ENCODE measurements around the gene TFAP2A. TPM values are rescaled to one million over a fixed set of nuclear protein-coding genes. Genes with fewer than 3 reads are reported as not detected.

Gene TFAP2A
- total and polyA plus RNA-seq, 10 of the 15 experiments (the other 5 are each of a cell fraction or from before 2014, with no cell fraction given), result 0.05 to 0.46 (median 0.17) TPM; not detected in 4

DNA sequence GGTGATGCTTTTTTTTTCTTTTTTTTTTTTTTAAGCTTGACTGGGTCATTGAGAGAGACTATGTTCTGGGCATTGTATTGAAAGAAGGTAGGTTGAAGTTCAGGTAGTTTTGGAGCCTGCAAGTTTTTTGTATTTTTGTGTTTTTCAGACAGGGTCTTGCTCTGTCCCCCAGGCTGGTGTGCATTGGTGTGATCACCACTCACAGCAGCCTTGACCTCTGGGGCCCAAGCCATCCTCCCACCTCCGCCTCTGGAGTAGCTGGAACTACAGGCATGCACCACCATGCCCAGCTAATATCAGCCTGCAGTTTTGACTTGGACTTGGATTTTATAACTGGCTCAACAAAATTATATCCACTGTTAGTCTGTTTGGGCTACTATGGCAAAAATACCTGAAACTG, 31.7 kb upstream of the TFAP2A start:
- no peak overlapping the region for H3K4me2 ChIP-seq (ENCODE audit: control insufficient read depth, insufficient read depth)
- ATAC-seq, result no peak
- DNase-seq (ENCODE audit: low read depth, low spot score), result no peak
- H3K9ac ChIP-seq (ENCODE audit: control insufficient read depth, insufficient read depth, low read length), result no peak overlapping the region
- no peaks in the 10 kb centered on the region for H3K79me2 ChIP-seq (ENCODE audit: control insufficient read depth, insufficient read depth, low read length)
- H3K4me1 ChIP-seq (ENCODE audit: control insufficient read depth, insufficient read depth, low read length), result no peaks in the 10 kb centered on the region
- ChIA-PET SMC1A (ENCODE audit: uncharacterized antibody, unreplicated experiment) (interaction anchor here (2.5 kb wide), 1 partner anchor 11 kb away, joined by 9 read pairs; no protein-coding TSS in a partner anchor), POLR2A (interaction anchor here (0.6 kb wide), 1 partner anchor 938 kb away, joined by 3 read pairs; no protein-coding TSS in a partner anchor), CTCF (interaction anchor here (0.9 to 1.3 kb wide), 4 partner anchors 9 to 32 kb away, joined by 3 to 4 read pairs (median 4); no protein-coding TSS in a partner anchor), RAD21 (ENCODE audit: unreplicated experiment) (interaction anchor here (1.2 to 1.7 kb wide), 2 partner anchors 13 to 19 kb away, joined by 3 to 7 read pairs; no protein-coding TSS in a partner anchor)
- H3K4me3 ChIP-seq, result no peak overlapping the region
- no peak overlapping the region for H3K27ac ChIP-seq (ENCODE audit: control insufficient read depth, insufficient read depth)
- no peaks in the 10 kb centered on the region for H3K36me3 ChIP-seq (ENCODE audit: control insufficient read depth in 2 of 2, insufficient read depth in 2 of 2, low read length in 1 of 2)
- FAIRE-seq, result no peak
- in situ Hi-C loops (cut with MboI) (loop anchor here (25.0 kb wide), 1 partner anchor 1909 kb away; no protein-coding TSS in a partner anchor), intact Hi-C loops (cut with micrococcal nuclease; ENCODE audit: unreplicated experiment) (no loop called here)
- BruUV-seq (replicated peaks), result no TSS peak
- no peak overlapping the region for H2AFZ ChIP-seq (ENCODE audit: control insufficient read depth, low read depth, low read length)
- H3K9me3 ChIP-seq (replicated peaks; ENCODE audit: control insufficient read depth, insufficient read depth, low read length), result no peaks in the 10 kb centered on the region
- peaks cover 0 to 3% of the 10 kb centered on the region in 2 experiments; a peak in 1 of 4 replicates for H3K27me3 ChIP-seq (replicated peaks in 1 of 2; ENCODE audit: control insufficient read depth in 2 of 2, insufficient read depth in 2 of 2, low read length in 1 of 2)
- 7% methylated on average over 1 of the region's 1 CpG for WGBS (ENCODE audit: insufficient coverage, insufficient replicate concordance, low lambda C conversion rate, missing lambda C conversion rate)
- no peaks in the 10 kb centered on the region for H4K20me1 ChIP-seq (ENCODE audit: control insufficient read depth, insufficient read depth)
- TF ChIP-seq RUNX3 (IDR thresholded peaks at IDR 0.05; ENCODE audit: low read length) (no peak), PML (IDR thresholded peaks at IDR 0.05; ENCODE audit: low read length) (no peak), HDGF (IDR thresholded peaks at IDR 0.05) (no peak), SREBF2 (IDR thresholded peaks at IDR 0.05; ENCODE audit: low read length) (no peak), SPI1 (IDR thresholded peaks at IDR 0.05; ENCODE audit: borderline replicate concordance, insufficient read depth, low read depth, low read length) (no peak), SMAD1 (IDR thresholded peaks at IDR 0.05; ENCODE audit: low read depth, partially characterized antibody) (no peak), SMC3 (IDR thresholded peaks at IDR 0.05; ENCODE audit: borderline replicate concordance, low read length) (no peak), NR2C2 (IDR thresholded peaks at IDR 0.05; ENCODE audit: borderline replicate concordance, control insufficient read depth, insufficient read length, low read depth) (no peak), TCF3 (IDR thresholded peaks at IDR 0.05; ENCODE audit: borderline replicate concordance, insufficient read depth, low read depth, low read length) (no peak), BRCA1 (IDR thresholded peaks at IDR 0.05; ENCODE audit: low read depth, low read length) (no peak), SREBF1 (IDR thresholded peaks at IDR 0.05; ENCODE audit: low read length) (no peak), CHD1 (IDR thresholded peaks at IDR 0.05; ENCODE audit: low read depth, low read length) (no peak), ESRRA (IDR thresholded peaks at IDR 0.05; ENCODE audit: low read length) (no peak), ZZZ3 (IDR thresholded peaks at IDR 0.05; ENCODE audit: control insufficient read depth, insufficient read length, low read depth) (no peak), CHD4 (IDR thresholded peaks at IDR 0.05) (no peak)
- TF ChIP-seq, protein P1, sequence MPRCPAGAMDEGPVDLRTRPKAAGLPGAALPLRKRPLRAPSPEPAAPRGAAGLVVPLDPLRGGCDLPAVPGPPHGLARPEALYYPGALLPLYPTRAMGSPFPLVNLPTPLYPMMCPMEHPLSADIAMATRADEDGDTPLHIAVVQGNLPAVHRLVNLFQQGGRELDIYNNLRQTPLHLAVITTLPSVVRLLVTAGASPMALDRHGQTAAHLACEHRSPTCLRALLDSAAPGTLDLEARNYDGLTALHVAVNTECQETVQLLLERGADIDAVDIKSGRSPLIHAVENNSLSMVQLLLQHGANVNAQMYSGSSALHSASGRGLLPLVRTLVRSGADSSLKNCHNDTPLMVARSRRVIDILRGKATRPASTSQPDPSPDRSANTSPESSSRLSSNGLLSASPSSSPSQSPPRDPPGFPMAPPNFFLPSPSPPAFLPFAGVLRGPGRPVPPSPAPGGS (IDR thresholded peaks at IDR 0.05; ENCODE audit: borderline replicate concordance, insufficient read depth, low read depth, low read length, poor library complexity, severe bottlenecking), result no peak
- TF ChIP-seq, protein P2, sequence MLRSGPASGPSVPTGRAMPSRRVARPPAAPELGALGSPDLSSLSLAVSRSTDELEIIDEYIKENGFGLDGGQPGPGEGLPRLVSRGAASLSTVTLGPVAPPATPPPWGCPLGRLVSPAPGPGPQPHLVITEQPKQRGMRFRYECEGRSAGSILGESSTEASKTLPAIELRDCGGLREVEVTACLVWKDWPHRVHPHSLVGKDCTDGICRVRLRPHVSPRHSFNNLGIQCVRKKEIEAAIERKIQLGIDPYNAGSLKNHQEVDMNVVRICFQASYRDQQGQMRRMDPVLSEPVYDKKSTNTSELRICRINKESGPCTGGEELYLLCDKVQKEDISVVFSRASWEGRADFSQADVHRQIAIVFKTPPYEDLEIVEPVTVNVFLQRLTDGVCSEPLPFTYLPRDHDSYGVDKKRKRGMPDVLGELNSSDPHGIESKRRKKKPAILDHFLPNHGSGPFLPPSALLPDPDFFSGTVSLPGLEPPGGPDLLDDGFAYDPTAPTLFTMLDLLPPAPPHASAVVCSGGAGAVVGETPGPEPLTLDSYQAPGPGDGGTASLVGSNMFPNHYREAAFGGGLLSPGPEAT (IDR thresholded peaks at IDR 0.05; ENCODE audit: low read depth), result no peak
- TF ChIP-seq, protein P3, sequence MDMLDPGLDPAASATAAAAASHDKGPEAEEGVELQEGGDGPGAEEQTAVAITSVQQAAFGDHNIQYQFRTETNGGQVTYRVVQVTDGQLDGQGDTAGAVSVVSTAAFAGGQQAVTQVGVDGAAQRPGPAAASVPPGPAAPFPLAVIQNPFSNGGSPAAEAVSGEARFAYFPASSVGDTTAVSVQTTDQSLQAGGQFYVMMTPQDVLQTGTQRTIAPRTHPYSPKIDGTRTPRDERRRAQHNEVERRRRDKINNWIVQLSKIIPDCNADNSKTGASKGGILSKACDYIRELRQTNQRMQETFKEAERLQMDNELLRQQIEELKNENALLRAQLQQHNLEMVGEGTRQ (IDR thresholded peaks at IDR 0.05; ENCODE audit: borderline replicate concordance, low read depth, low read length), result no peak
